HG02973 (cell line): Measurements from ENCODE around the gene ATP6V1B1.

Experiments used
- ATAC-seq: cut with Tn5 transposase; IDR thresholded peaks from one replicate; pipeline ENCODE4 v1.9.1; 2021; ENCODE audit warnings: moderate library complexity; ENCODE audit not compliant: unreplicated experiment

The ATP6V1B1 gene

DNA sequence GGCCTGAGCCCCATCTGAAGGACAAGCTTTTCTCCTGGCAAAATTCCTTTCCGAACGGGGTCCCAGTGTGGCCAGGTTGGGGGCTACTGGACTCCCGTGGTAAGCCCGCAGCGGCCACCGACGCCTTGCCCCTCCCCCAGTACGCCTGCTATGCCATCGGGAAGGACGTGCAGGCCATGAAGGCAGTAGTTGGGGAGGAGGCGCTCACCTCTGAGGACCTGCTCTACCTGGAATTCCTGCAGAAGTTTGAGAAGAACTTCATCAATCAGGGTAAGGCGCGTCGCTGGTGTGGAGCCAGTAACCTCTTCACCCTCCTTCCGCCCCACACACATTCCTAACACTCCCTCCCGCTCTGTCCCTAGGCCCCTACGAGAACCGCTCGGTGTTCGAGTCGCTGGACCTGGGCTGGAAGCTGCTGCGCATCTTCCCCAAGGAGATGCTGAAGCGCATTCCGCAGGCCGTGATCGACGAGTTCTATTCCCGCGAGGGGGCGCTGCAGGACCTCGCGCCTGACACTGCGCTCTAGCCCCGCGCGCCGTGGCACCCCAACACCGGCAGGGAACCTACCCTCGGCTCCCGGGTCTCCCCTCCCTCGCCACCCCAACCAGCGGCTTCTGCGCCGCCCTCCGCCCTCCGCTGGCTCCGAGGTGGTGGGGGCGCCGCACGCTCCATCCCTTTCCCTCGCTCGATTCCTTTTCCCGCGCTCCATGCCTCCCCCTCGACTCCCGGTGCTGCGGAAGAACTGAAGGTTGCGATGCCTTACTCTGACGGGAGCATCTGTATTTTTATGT, 29.1 kb downstream of the ATP6V1B1 start:
- no peak for ATAC-seq

- no peak for ATAC-seq
Measured at GRCh38 chr2:70965506-70965905, 29.8 kb downstream of the ATP6V1B1 start.

DNA sequence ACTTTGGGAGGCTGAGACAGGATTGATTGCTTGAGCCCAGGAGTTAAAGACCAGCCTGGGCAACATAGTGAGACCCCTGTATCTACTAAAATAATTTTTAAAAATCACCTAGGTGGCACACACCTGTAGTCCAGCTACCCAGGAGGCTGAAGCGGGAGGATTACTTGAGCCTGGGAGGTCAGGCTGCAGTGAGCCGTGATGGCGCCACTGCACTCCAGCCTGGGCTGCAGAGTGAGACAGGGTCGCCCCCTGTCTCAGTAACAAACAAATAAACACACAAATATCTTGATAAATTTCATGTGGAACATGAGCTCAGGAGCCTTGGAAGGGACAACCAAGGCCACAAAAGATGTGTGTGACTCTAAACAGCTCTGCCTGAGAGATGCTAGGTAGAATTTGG, 31.0 kb downstream of the ATP6V1B1 start:
- ATAC-seq, result no peak

GRCh38 chr2:70967189-70967588, 31.5 kb downstream of the ATP6V1B1 start:
- ATAC-seq, result no peak

GRCh38 chr2:70974592-70974991, 38.9 kb downstream of the ATP6V1B1 start:
- ATAC-seq, result no peak

DNA sequence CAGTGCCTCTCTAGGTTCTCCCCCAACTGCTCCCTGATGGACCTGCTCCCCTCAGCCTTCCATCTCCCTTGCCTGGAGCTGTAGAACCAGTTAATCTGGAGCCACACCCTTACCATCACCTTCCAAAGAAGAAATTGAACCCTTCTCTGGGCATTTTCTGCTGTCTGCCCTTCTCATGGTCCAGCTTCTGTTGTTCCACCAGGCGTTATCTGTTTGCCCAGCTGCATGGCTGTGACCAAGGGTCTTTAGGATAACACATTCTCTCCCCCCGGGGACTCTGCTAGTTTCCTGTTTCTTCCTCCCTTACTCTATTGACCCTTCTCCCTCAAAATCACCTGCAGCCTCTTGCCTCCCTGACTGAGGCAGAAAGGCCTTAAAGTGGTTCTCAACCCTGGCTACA, 39.5 kb downstream of the ATP6V1B1 start:
- ATAC-seq, result no peak

DNA sequence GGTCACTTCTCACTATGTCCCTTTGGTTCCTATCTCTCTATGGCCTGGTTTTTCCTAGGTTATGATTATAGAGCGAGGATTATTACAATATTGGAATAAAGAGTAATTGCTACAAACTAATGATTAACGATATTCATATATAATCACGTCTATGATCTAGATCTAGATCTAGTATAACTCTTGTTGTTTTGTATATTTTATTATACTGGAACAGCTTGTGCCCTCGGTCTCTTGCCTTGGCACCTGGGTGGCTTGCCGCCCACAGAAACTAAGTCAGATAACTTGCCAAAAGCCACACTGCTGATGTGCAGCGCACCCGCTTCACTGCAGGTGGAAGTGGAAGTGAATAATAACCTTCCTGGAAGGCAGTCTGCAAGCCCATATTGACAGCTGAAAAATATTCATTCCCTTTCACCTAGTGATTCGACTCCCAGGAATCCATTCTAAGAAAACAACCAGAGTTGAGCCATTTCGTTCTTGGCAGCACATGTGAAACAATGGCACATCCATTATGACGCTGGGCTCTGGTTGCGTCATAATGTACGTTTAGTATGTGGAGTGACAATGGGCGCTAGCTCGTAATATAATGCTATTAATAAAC, 42.0 kb downstream of the ATP6V1B1 start:
- ATAC-seq, result no peak

DNA sequence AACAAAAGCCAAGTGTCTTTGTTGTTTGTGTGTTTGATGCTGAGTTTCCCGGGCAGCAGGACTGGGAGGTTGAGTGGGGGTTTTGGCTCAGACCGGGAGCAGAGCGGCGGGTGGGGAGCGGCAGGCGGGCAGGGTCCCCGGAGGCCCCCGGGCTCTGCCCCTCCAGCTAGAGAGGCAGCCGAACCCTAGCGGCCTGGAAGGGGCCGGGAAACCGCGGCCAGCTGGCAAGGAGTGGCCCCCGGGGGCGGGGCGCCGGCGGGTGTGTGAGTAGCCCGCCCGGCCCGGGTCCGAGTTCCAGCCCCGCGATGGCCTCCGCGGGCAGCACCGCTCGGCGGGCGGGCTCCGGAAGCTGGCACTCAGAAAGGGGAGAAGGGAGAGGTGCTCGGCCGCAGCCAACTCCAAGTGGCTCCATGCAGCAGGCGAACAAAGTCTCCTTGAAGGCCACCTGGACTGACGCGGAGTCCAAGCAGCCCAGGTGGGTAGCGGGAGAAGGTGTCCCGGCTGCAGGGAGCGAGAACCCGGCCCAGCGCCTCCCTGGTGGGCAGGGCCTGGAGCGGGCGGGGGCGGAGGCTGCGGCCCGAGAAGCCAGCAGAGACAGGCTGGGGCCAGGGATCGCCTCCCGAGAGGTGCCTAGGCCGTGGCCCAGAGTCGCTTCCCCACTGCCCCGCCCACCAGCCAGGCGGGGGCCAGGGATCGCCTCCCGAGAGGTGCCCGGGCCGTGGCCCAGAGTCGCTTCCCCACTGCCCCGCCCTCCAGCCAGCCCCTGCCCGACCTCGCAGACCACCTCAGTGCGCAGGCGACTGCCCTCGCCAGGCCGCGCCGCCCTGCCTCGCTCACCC, 42.9 kb downstream of the ATP6V1B1 start, which contains the start of gene ANKRD53:
TSS of gene ANKRD53 (plus strand) at position 290 of the 839 bp plus-strand sequence. CDS start at position 306, 16 bp downstream.
- no peak for ATAC-seq

DNA sequence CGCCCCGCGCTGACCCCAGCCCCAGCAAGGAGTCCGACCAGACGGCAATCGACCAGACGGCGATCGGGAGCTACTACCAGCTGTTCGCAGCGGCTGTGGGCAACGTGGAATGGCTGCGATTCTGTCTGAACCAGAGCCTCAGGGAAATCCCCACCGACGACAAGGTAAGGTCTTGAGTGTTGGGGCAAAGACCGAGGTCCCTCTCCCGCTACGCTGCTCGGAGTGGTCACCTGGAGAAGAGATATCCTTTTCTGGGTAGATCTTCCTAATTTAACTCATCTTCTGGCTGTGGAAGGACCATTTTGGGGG, 43.4 kb downstream of the ATP6V1B1 start:
- ATAC-seq, result no peak

DNA sequence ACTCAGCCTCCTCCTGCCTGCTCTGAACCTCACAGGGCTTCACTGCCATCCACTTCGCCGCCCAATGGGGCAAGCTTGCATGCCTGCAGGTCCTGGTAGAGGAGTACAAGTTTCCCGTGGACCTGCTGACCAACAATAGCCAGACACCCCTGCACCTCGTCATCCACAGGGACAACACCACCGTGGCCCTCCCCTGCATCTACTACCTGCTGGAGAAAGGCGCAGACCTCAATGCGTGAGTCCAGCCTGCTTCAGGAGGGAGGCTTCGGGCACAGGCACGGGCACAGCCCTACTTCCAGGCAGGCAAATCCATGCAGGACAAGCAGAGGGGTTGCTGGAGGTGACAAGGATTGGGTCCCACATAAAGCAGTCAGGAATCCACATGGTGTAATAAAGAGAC, 43.9 kb downstream of the ATP6V1B1 start:
- ATAC-seq, result no peak

- ATAC-seq, result no peak
Measured at GRCh38 chr2:70981421-70981820, 45.7 kb downstream of the ATP6V1B1 start.

DNA sequence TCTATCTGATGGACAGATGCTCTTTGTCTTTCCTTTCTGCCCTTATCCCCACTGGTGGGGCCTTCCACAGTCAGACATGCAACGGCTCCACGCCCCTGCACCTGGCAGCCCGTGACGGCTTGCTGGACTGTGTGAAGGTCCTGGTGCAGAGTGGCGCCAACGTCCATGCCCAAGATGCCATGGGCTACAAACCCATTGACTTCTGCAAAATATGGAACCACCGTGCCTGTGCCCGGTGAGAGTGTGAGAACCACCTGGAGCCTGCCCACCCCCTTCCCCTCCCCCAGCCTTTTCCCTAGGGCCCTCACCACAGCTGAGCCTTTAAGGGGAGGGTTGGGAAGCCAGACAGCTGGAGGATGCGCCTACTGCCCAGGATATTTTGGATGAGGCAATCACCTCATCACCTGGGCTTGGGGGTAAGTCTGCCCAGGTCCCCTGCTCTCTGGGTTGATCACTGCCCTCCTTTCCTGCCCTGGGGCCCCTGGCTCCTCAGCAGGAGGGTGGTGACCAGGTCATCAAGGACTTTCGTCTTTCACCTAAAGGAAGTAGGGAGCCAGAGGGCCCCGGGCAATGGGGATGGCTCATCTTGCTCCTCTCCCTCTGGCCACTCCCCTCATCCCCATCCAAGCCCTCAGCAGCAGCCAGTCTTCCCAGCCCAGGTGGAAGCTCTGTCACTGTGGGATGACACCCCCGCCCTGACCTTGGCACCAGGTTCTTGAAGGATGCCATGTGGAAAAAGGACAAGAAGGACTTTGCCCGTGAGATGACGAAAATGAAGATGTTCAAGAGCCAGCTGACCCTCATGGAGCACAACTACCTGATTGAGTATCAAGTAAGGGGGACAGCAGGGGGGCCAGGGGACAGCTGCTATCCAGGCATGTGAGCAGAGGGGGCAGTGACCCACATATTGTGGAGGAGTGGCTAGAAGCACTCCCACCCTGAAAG, 46.4 kb downstream of the ATP6V1B1 start:
- ATAC-seq, result no peak

- ATAC-seq, result no peak
Measured at GRCh38 chr2:70982971-70983370, 47.3 kb downstream of the ATP6V1B1 start.

- ATAC-seq, result no peak
Measured at GRCh38 chr2:70983506-70984227, 48.0 kb downstream of the ATP6V1B1 start.

DNA sequence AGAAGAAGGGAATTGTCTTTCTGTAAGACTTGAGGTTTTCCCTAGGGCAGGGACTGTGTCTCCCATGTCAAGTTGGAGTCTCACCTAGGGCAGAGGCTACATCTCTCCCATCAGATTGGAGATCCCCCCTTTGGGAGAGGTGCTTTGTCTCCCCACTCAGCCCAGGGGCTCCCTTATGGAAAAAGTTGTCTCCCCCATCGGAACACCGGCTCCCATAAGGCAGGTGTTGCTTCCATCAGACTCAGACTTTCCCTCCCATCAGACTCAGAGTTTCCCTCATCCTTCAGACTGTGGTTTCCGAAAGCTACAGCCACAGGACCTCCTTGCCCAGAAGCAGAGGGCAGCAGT, 48.5 kb downstream of the ATP6V1B1 start:
- ATAC-seq, result no peak

DNA sequence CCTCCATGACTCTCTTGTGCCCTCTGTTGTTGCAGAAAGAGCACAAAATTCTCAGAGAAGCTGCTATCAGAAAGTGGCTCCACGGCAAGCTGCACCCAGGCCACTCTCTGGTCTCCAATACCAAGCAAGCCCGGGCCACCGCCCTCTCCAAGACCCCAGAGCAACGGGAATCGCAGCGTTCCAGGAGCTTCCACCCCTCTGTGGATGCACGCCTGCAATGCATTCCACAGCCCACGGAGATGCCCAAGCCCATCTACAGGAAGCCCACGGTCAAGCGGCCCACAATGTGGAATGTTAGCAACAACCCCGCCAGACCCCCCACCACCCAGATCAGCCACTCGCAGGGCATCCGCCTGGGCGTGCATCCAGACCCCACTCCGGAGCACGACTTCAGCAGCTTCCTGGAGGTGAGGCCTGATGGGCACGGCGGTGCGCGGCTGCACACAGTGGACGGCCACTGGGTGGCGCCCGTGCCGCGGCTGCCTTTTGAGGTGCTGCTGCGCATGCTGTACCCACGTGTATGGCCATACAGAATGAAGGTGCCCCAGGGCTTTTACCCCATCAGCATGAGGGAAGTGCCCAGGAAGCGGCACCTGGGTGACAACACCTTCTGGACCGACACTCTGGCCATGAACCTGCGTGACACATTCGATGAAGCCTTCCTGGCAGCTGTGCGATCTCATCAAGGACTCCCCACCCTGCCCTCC, 49.0 kb downstream of the ATP6V1B1 start:
- ATAC-seq, result peak; percentile 94

GRCh38 chr2:70985283-70985688, 49.6 kb downstream of the ATP6V1B1 start:
- no peak for ATAC-seq

GRCh38 chr2:70985956-70986355, 50.3 kb downstream of the ATP6V1B1 start:
- no peak for ATAC-seq

DNA sequence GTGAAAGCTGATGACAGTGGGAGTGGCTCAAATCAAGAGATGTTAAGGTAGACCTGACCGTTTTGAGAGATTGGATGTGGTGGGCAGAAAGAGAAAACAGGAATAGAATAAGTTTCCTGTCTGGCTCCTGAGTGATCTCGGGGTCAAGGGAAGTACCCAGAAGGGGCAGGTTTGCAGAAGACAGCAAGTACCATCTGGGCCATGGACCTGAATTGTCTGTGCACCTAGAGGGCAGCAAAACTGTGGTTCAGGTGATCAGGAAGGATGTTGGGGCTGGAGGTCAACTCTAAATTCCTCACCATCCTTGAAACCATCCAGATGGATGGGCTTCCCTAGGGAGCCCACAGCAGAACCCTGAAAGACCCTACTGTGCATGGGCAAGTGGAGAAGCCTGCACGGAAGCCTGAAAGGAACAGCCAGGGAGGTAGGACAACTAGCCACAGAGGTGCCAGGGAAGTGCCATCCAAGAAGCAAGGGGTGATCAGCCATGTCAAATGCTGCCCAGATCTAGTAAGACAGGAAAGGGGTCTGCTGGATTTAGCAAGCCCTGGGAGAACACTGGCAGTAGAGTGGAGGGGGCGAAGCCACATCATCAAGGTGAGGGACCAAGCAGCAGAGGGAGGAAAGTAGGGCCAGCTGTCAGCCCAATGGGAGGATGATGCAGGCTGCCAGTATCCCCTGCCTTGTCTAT, 50.9 kb downstream of the ATP6V1B1 start:
- ATAC-seq, result no peak
